Measurements from ENCODE around the gene NKX6-2. TPM values are rescaled to one million over a fixed set of nuclear protein-coding genes. Genes with fewer than 3 reads are reported as not detected.

Gene NKX6-2
- total and polyA plus RNA-seq, 10 of the 15 experiments (the other 5 are each of a cell fraction or from before 2014, with no cell fraction given) = 0.45 to 1.8 TPM; not detected in 8

DNA sequence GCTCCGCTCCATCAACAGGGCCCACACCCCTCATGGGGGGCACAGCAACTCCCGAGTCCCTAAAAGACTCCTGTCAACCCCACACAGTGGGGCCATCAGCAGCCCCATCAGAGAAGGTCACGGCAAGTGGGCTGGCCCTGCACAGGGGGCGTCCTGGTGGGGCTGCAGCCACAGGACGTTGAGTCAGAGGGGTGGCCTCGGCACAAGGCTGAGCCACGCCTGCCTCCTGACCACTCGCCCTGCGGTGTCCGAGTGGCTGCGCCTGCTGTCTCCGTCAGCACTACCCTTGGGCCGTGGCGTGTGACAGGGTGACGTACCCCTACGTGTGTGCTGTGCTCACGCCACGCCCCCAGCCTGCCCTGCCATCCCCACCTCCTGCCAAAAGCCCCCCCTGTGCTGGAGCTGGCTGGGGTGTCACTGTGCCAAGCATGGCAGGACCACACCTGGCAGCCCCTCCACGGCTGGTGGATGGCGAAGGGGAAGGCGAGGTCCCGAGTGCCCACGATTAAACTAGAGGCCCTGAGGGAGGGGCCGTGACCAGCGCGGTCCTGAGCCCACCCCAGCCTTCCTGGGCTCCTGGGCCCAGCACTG lies 26.0 kb upstream of the NKX6-2 start:
- RAD21 ChIA-PET (ENCODE audit: unreplicated experiment) = no interaction called here
- in situ Hi-C loops (cut with MboI) (no loop called here), intact Hi-C loops (cut with micrococcal nuclease; ENCODE audit: unreplicated experiment) (no loop called here)
- Histone ChIP-seq H3K36me3 (ENCODE audit: control insufficient read depth in 2 of 2, insufficient read depth in 2 of 2, low read length in 1 of 2) (no peaks in the 10 kb centered on the region), H2AFZ (ENCODE audit: control insufficient read depth, low read depth, low read length) (no peak overlapping the region), H3K9me3 (replicated peaks; ENCODE audit: control insufficient read depth, insufficient read depth, low read length) (no peaks in the 10 kb centered on the region; the same call in 2 of the 3 replicates), H3K27ac (ENCODE audit: control insufficient read depth, insufficient read depth) (no peak overlapping the region), H3K27me3 (replicated peaks in 1 of 2; ENCODE audit: control insufficient read depth in 2 of 2, insufficient read depth in 2 of 2, low read length in 1 of 2) (no peaks in the 10 kb centered on the region), H4K20me1 (ENCODE audit: control insufficient read depth, insufficient read depth) (no peaks in the 10 kb centered on the region), H3K4me1 (ENCODE audit: control insufficient read depth, insufficient read depth, low read length) (no peaks in the 10 kb centered on the region), H3K4me3 (no peak overlapping the region), H3K4me2 (ENCODE audit: control insufficient read depth, insufficient read depth) (no peak overlapping the region), H3K9ac (ENCODE audit: control insufficient read depth, insufficient read depth, low read length) (no peak overlapping the region), H3K79me2 (ENCODE audit: control insufficient read depth, insufficient read depth, low read length) (no peaks in the 10 kb centered on the region)
- CTCF ChIA-PET = no interaction called here
- FAIRE-seq = no peak
- POLR2A ChIA-PET = no interaction called here
- no TSS peak for BruUV-seq (replicated peaks)
- ATAC-seq = no peak
- SMC1A ChIA-PET (ENCODE audit: uncharacterized antibody, unreplicated experiment) = no interaction called here
- TF ChIP-seq, protein P1, sequence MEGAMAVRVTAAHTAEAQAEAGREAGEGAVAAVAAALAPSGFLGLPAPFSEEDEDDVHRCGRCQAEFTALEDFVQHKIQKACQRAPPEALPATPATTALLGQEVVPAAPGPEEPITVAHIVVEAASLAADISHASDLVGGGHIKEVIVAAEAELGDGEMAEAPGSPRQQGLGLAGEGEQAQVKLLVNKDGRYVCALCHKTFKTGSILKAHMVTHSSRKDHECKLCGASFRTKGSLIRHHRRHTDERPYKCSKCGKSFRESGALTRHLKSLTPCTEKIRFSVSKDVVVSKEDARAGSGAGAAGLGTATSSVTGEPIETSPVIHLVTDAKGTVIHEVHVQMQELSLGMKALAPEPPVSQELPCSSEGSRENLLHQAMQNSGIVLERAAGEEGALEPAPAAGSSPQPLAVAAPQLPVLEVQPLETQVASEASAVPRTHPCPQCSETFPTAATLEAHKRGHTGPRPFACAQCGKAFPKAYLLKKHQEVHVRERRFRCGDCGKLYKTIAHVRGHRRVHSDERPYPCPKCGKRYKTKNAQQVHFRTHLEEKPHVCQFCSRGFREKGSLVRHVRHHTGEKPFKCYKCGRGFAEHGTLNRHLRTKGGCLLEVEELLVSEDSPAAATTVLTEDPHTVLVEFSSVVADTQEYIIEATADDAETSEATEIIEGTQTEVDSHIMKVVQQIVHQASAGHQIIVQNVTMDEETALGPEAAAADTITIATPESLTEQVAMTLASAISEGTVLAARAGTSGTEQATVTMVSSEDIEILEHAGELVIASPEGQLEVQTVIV (IDR thresholded peaks at IDR 0.05; ENCODE audit: borderline replicate concordance, partially characterized antibody) = no peak
- TF ChIP-seq SMAD1 (IDR thresholded peaks at IDR 0.05; ENCODE audit: low read depth, partially characterized antibody) = no peak
- TF ChIP-seq, protein P2, sequence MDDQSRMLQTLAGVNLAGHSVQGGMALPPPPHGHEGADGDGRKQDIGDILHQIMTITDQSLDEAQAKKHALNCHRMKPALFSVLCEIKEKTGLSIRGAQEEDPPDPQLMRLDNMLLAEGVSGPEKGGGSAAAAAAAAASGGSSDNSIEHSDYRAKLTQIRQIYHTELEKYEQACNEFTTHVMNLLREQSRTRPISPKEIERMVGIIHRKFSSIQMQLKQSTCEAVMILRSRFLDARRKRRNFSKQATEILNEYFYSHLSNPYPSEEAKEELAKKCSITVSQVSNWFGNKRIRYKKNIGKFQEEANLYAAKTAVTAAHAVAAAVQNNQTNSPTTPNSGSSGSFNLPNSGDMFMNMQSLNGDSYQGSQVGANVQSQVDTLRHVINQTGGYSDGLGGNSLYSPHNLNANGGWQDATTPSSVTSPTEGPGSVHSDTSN (IDR thresholded peaks at IDR 0.05; ENCODE audit: insufficient replicate concordance, low read depth, low read length) = no peak
- TF ChIP-seq MEF2B (IDR thresholded peaks at IDR 0.05; ENCODE audit: partially characterized antibody, poor library complexity, severe bottlenecking) = no peak
- no peak for TF ChIP-seq DPF2 (IDR thresholded peaks at IDR 0.05)
- TF ChIP-seq TBL1XR1 (IDR thresholded peaks at IDR 0.05; ENCODE audit: low read depth, low read length) = no peak
- TF ChIP-seq, protein P3, sequence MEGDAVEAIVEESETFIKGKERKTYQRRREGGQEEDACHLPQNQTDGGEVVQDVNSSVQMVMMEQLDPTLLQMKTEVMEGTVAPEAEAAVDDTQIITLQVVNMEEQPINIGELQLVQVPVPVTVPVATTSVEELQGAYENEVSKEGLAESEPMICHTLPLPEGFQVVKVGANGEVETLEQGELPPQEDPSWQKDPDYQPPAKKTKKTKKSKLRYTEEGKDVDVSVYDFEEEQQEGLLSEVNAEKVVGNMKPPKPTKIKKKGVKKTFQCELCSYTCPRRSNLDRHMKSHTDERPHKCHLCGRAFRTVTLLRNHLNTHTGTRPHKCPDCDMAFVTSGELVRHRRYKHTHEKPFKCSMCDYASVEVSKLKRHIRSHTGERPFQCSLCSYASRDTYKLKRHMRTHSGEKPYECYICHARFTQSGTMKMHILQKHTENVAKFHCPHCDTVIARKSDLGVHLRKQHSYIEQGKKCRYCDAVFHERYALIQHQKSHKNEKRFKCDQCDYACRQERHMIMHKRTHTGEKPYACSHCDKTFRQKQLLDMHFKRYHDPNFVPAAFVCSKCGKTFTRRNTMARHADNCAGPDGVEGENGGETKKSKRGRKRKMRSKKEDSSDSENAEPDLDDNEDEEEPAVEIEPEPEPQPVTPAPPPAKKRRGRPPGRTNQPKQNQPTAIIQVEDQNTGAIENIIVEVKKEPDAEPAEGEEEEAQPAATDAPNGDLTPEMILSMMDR (IDR thresholded peaks at IDR 0.05 in 2 of 3, conservative IDR thresholded peaks at IDR 0.05 in 1 of 3; ENCODE audit: control insufficient read depth in 2 of 3, extremely low read depth in 1 of 3, insufficient read depth in 1 of 3, low read depth in 3 of 3, low read length in 3 of 3) = no peak
- TF ChIP-seq, protein P4, sequence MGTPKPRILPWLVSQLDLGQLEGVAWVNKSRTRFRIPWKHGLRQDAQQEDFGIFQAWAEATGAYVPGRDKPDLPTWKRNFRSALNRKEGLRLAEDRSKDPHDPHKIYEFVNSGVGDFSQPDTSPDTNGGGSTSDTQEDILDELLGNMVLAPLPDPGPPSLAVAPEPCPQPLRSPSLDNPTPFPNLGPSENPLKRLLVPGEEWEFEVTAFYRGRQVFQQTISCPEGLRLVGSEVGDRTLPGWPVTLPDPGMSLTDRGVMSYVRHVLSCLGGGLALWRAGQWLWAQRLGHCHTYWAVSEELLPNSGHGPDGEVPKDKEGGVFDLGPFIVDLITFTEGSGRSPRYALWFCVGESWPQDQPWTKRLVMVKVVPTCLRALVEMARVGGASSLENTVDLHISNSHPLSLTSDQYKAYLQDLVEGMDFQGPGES (IDR thresholded peaks at IDR 0.05) = no peak
- no peak for TF ChIP-seq RFX5 (IDR thresholded peaks at IDR 0.05; ENCODE audit: low read depth, low read length)
- TF ChIP-seq, protein P5, sequence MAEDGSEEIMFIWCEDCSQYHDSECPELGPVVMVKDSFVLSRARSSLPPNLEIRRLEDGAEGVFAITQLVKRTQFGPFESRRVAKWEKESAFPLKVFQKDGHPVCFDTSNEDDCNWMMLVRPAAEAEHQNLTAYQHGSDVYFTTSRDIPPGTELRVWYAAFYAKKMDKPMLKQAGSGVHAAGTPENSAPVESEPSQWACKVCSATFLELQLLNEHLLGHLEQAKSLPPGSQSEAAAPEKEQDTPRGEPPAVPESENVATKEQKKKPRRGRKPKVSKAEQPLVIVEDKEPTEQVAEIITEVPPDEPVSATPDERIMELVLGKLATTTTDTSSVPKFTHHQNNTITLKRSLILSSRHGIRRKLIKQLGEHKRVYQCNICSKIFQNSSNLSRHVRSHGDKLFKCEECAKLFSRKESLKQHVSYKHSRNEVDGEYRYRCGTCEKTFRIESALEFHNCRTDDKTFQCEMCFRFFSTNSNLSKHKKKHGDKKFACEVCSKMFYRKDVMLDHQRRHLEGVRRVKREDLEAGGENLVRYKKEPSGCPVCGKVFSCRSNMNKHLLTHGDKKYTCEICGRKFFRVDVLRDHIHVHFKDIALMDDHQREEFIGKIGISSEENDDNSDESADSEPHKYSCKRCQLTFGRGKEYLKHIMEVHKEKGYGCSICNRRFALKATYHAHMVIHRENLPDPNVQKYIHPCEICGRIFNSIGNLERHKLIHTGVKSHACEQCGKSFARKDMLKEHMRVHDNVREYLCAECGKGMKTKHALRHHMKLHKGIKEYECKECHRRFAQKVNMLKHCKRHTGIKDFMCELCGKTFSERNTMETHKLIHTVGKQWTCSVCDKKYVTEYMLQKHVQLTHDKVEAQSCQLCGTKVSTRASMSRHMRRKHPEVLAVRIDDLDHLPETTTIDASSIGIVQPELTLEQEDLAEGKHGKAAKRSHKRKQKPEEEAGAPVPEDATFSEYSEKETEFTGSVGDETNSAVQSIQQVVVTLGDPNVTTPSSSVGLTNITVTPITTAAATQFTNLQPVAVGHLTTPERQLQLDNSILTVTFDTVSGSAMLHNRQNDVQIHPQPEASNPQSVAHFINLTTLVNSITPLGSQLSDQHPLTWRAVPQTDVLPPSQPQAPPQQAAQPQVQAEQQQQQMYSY (CRISPR knock-in tag; IDR thresholded peaks at IDR 0.05) = no peak
- no peak for TF ChIP-seq MYB (IDR thresholded peaks at IDR 0.05; ENCODE audit: borderline replicate concordance, low read depth, low read length)
- DNase-seq (ENCODE audit: low read depth, low spot score) = no peak
- 54% methylated on average over 26 of the region's 26 CpGs for WGBS (ENCODE audit: insufficient coverage, insufficient replicate concordance, low lambda C conversion rate, missing lambda C conversion rate)

Data from GM12878 (cell line).